WTC11 (cell line): ENCODE results near the gene PHOSPHO2. TPM values are rescaled to one million over a fixed set of nuclear protein-coding genes. Genes with fewer than 3 reads are reported as not detected.

Experiments
- ATAC-seq: fragments of 200-7000 bp; cut with Tn5 transposase; 2 replicates; pipeline ENCODE4 v1.10.0; 2021; ENCODE audit warnings: mild to moderate bottlenecking, moderate library complexity
- CTCF ChIA-PET: fragments of 300-600 bp; sonication (Branson Sonifier 250); formaldehyde crosslinking; loops from one replicate; lab custom pipeline; 2021; ENCODE audit warnings: antibody characterized with exemption; lab: Charles Lee
- POLR2A ChIA-PET: fragments of 350-600 bp; sonication (Branson Sonifier 250); formaldehyde crosslinking; loops from one replicate; lab custom pipeline; 2021; ENCODE audit warnings: antibody characterized with exemption; lab: Charles Lee
- DNase-seq: peaks from one replicate; pipeline ENCODE4 v3.0.0; 2021; ENCODE audit warnings: low spot score
- H3K27ac Mint-ChIP-seq: 2 replicates; pipeline ENCODE4 v1.8.0; 2021; ENCODE audit warnings: mixed read lengths
- H3K27me3 Mint-ChIP-seq: 2 replicates; pipeline ENCODE4 v1.8.0; 2021; ENCODE audit warnings: low read depth, mild to moderate bottlenecking, moderate library complexity, mixed read lengths
- H3K36me3 Mint-ChIP-seq: 2 replicates; pipeline ENCODE4 v1.8.0; 2021; ENCODE audit warnings: mixed read lengths
- H3K4me1 Mint-ChIP-seq: 2 replicates; pipeline ENCODE4 v1.8.0; 2022; ENCODE audit warnings: mixed read lengths
- H3K4me3 Mint-ChIP-seq: 2 replicates; pipeline ENCODE4 v1.8.0; 2021; ENCODE audit warnings: mild to moderate bottlenecking, moderate library complexity, mixed read lengths
- H3K9me3 Mint-ChIP-seq: 2 replicates; pipeline ENCODE4 v1.8.0; 2021; ENCODE audit warnings: mixed read lengths
- CREM ChIP-seq: sonication (generic); formaldehyde crosslinking; IDR thresholded peaks from 2 replicates; pipeline ENCODE4 v1.8.1; 2022; ENCODE audit warnings: mild to moderate bottlenecking, missing genetic modification reagents, moderate library complexity
- GABPB1 ChIP-seq: sonication (generic); formaldehyde crosslinking; IDR thresholded peaks from 2 replicates; pipeline ENCODE4 v1.8.1; 2023; ENCODE audit warnings: mild to moderate bottlenecking, missing genetic modification reagents
- JAZF1 ChIP-seq: fragments of 250-450 bp; sonication (Bioruptor Pico); IDR thresholded peaks from 2 replicates; pipeline ENCODE4 v1.9.0; 2021; ENCODE audit warnings: moderate library complexity, mild to moderate bottlenecking, inconsistent platforms
- NFYB ChIP-seq: sonication (generic); formaldehyde crosslinking; conservative IDR thresholded peaks from 2 replicates; pipeline ENCODE4 v1.8.0; 2022; ENCODE audit warnings: low read depth, missing genetic modification reagents
- NR2C2 ChIP-seq: sonication (generic); formaldehyde crosslinking; IDR thresholded peaks from 2 replicates; pipeline ENCODE4 v1.8.0; 2022; ENCODE audit warnings: mild to moderate bottlenecking, missing genetic modification reagents
- NR3C1 ChIP-seq: sonication (generic); formaldehyde crosslinking; conservative IDR thresholded peaks from 2 replicates; pipeline ENCODE4 v1.8.1; 2023; ENCODE audit warnings: low read depth, mild to moderate bottlenecking, missing genetic modification reagents
- SMAD3 ChIP-seq: sonication (generic); formaldehyde crosslinking; IDR thresholded peaks from 2 replicates; pipeline ENCODE4 v1.8.0; 2022; ENCODE audit warnings: missing genetic modification reagents, mild to moderate bottlenecking, borderline replicate concordance
- ZNF219 ChIP-seq: sonication (generic); formaldehyde crosslinking; IDR thresholded peaks from 2 replicates; pipeline ENCODE4 v1.8.0; 2023; ENCODE audit warnings: missing genetic modification reagents, mild to moderate bottlenecking, borderline replicate concordance
- ZNF396 ChIP-seq: fragments of 250-450 bp; sonication (Bioruptor Pico); IDR thresholded peaks from 2 replicates; pipeline ENCODE4 v1.8.0; 2021; ENCODE audit warnings: mild to moderate bottlenecking, moderate library complexity, borderline replicate concordance
- ZNF423 ChIP-seq: fragments of 250-450 bp; sonication (Bioruptor Pico); IDR thresholded peaks from 2 replicates; pipeline ENCODE4 v2.1.2; 2022; ENCODE audit warnings: mild to moderate bottlenecking, moderate library complexity
- total RNA-seq: library from RNA; stranded (reverse); gene quantifications from 3 replicates; pipeline ENCODE4 v1.2.3, GENCODE V29; 2021
- TF ChIP-seq, protein P1 (sequence below): fragments of 200-600 bp; IDR thresholded peaks from 2 replicates; pipeline ENCODE4 v1.8.0; 2022; ENCODE audit warnings: antibody characterized with exemption
- TF ChIP-seq, protein P2 (sequence below): fragments of 250-450 bp; sonication (Bioruptor Pico); IDR thresholded peaks from 2 replicates; pipeline ENCODE4 v1.9.0; 2021; ENCODE audit warnings: moderate library complexity, mild to moderate bottlenecking, inconsistent platforms, borderline replicate concordance

PHOSPHO2 gene
- total RNA-seq, 1 experiment from 2014 or later, result 6.1 TPM

GRCh38 chr2:169713331-169713730 lies 19.1 kb downstream of the PHOSPHO2 start (continued):
- TF ChIP-seq, protein P1, sequence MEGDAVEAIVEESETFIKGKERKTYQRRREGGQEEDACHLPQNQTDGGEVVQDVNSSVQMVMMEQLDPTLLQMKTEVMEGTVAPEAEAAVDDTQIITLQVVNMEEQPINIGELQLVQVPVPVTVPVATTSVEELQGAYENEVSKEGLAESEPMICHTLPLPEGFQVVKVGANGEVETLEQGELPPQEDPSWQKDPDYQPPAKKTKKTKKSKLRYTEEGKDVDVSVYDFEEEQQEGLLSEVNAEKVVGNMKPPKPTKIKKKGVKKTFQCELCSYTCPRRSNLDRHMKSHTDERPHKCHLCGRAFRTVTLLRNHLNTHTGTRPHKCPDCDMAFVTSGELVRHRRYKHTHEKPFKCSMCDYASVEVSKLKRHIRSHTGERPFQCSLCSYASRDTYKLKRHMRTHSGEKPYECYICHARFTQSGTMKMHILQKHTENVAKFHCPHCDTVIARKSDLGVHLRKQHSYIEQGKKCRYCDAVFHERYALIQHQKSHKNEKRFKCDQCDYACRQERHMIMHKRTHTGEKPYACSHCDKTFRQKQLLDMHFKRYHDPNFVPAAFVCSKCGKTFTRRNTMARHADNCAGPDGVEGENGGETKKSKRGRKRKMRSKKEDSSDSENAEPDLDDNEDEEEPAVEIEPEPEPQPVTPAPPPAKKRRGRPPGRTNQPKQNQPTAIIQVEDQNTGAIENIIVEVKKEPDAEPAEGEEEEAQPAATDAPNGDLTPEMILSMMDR, result no peak
- TF ChIP-seq, protein P2, sequence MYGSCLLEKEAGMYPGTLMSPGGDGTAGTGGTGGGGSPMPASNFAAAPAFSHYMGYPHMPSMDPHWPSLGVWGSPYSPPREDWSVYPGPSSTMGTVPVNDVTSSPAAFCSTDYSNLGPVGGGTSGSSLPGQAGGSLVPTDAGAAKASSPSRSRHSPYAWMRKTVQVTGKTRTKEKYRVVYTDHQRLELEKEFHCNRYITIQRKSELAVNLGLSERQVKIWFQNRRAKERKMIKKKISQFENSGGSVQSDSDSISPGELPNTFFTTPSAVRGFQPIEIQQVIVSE (CRISPR knock-in tag), result no peak
- no peak for TF ChIP-seq ZNF423 (CRISPR knock-in tag)

DNA sequence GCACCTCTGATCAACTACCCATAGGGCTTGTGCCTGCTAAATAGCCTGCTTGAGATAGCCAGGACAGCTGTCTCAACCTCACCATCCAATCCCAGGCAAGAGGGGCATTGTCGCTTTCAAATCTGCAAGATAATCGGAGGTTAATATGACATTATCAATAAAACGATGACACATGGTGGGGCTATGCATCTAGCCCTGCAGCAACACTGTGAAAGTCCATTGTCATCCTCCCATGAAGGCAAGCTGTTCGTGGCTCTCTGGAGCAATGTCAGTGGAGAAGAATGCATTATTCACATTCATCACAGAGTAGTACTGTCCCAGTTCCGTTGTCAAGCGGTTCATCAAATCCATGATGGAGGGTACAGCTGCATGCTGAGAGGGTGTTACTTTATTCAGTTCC lies 20.4 kb downstream of the PHOSPHO2 start:
- Mint-ChIP-seq H3K27ac (no peak overlapping the region), H3K36me3 (no peaks in the 10 kb centered on the region), H3K4me1 (peaks cover 20% of the 10 kb centered on the region), H3K9me3 (no peaks in the 10 kb centered on the region), H3K27me3 (no peaks in the 10 kb centered on the region), H3K4me3 (no peak overlapping the region)
- no peak for ATAC-seq
- CTCF ChIA-PET, result interaction anchor here (1.7 kb wide), 1 partner anchor 110 kb away, joined by 3 read pairs; the partner anchor contains the start of gene METTL5
- POLR2A ChIA-PET, result no interaction called here
- no peak for DNase-seq
- TF ChIP-seq JAZF1 (no peak), NFYB (CRISPR knock-in tag) (no peak)

DNA sequence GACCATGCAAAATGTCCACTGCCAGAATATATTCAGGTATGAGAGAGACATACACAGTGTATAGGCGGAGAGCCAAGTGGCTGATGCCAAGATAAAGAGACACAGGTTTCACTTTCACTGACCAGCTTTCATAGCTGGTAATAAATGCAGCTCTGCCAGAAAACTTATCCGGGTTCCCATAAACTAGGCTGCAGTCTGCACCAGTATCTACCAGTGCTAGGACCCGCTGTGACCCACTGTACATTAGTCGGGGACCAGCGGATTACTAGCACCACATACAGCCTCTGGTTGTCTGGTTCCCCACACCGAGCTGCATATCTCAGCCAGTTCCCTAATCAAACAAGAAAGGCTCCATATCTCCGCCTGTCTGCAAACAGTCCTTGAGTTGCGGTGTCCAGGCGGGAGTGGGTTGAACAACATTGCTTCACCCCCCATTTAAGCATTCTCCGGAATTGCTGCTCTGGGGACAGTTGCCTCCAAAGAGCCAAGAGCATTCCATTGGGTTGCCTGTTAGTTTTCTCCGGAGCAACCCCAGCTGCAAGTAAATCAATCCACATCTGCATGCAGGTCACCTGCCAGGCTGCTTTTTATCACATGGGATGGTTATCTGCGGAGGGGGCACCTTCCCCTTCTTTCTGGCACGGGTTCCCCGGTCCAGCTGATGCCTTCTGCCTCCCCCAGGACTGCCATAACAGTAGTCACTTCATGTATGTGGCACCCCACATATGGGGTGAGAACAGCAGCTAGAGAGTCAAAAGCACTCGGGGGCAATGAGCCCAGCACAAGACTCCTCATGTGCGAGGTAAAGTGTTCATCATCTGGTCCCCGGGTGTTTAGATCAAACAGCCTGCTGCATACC lies 21.3 kb downstream of the PHOSPHO2 start:
- ChIA-PET CTCF (interaction anchor here (1.7 kb wide), 1 partner anchor 109 kb away, joined by 3 read pairs; the partner anchor contains the start of gene METTL5), POLR2A (no interaction called here)
- peaks cover 20% of the 10 kb centered on the region for H3K4me1 Mint-ChIP-seq
- TF ChIP-seq NR3C1 (CRISPR knock-in tag), result no peak
- no peak for TF ChIP-seq NR2C2
- TF ChIP-seq GABPB1 (CRISPR knock-in tag), result peak; percentile 41; the same call in 1 of the 2 replicates
- H3K27me3 Mint-ChIP-seq, result no peaks in the 10 kb centered on the region
- DNase-seq (no peak), ATAC-seq (peak; percentile 20; the same call in 1 of the 2 replicates)
- H3K4me3 Mint-ChIP-seq, result no peak overlapping the region
- H3K36me3 Mint-ChIP-seq, result no peaks in the 10 kb centered on the region
- no peaks in the 10 kb centered on the region for H3K9me3 Mint-ChIP-seq
- no peak overlapping the region for H3K27ac Mint-ChIP-seq

DNA sequence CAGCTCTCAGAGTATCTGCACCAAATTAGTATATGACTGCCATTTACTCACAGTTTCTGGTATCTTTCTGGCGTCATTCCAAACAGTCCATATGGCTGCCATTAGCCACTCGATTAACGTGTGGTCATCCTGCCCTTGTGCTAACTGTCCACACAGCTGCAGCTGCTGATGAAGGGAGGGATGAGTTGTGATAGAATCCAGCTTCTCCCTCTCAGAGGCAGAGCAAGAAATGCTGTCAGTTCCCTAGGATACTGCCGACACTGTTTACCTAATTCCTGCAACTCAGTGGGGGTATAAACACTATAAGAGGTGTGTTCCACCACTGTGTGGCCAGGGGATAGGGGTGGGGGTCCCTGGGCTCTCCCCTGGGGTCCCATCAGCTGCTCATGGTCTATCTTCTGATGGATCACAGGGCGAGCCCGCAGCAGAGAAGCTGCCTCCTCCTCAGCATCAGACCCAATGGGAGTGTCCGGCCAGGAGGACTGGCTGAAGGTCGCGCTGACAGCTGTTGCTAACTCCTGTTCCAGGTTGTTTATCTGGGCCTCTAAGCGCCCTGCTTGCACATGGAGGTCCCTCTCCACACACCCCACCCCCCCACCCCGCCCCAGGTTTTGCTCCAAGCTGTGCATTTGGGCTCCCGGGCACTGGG lies 22.1 kb downstream of the PHOSPHO2 start:
- POLR2A ChIA-PET, result no interaction called here
- H3K27ac Mint-ChIP-seq, result no peak overlapping the region
- ATAC-seq, result no peak; the same call in 1 of the 2 replicates
- peaks cover 16% of the 10 kb centered on the region for H3K4me1 Mint-ChIP-seq
- no peaks in the 10 kb centered on the region for H3K9me3 Mint-ChIP-seq
- CTCF ChIA-PET, result interaction anchor here (1.7 kb wide), 1 partner anchor 108 kb away, joined by 3 read pairs; the partner anchor contains the start of gene METTL5
- no peaks in the 10 kb centered on the region; the same call in 1 of the 2 replicates for H3K27me3 Mint-ChIP-seq
- H3K36me3 Mint-ChIP-seq, result no peaks in the 10 kb centered on the region
- no peak for TF ChIP-seq ZNF396 (CRISPR knock-in tag)
- no peak for TF ChIP-seq SMAD3 (CRISPR knock-in tag)
- TF ChIP-seq GABPB1 (CRISPR knock-in tag), result no peak
- no peak for TF ChIP-seq CREM (CRISPR knock-in tag)
- H3K4me3 Mint-ChIP-seq, result no peak overlapping the region
- DNase-seq, result no peak

DNA sequence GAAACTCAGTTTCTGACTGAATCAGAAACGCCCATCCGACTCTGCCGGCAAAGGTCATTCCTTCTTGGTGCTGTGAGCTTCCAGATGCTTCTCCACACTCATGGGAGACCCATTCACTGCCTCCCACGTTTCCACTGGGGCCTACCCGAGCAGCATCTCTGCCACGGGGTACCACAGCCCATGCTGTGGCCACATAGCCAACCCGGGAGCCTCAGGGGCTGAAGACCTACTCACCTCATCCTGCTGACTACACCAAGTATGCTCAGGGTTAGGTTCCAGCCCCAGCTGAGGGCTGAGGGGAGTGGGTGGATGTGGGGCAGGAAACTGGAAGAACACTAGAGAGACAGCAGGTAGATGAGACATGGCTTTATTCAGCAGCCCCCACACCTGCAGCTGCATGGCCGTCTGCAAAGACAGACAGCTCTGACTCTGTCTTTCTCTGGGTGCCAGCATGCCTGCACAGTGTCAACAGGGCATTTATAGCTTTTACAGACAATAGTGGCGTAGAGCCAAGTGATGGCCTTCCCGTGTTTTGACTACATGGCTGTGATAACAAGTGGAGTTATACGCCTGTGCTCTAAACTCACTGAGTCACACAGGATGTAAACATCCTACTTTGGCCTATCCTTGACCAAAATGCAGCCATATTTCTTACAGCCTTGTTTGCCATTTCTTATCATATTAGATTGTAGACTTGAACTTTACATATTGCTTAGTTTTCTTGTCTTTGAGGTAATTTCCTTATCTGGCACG lies 22.8 kb downstream of the PHOSPHO2 start:
- peak; percentile 79 for TF ChIP-seq GABPB1 (CRISPR knock-in tag)
- no peak for TF ChIP-seq ZNF219
- no peak overlapping the region for H3K4me3 Mint-ChIP-seq
- H3K9me3 Mint-ChIP-seq, result no peaks in the 10 kb centered on the region
- CTCF ChIA-PET, result no interaction called here
- H3K4me1 Mint-ChIP-seq, result peaks cover 10% of the 10 kb centered on the region
- DNase-seq (no peak), ATAC-seq (no peak)
- no peak overlapping the region; the same call in 1 of the 2 replicates for H3K27ac Mint-ChIP-seq
- H3K36me3 Mint-ChIP-seq, result no peaks in the 10 kb centered on the region
- H3K27me3 Mint-ChIP-seq, result no peaks in the 10 kb centered on the region; the same call in 1 of the 2 replicates
- POLR2A ChIA-PET, result no interaction called here
